HG02943 (cell line): Measurements from ENCODE around the gene PEAK1.

Experiments used
- ATAC-seq: cut with Tn5 transposase; IDR thresholded peaks from one replicate; pipeline ENCODE4 v1.9.1; 2021; ENCODE audit warnings: mild to moderate bottlenecking, low read depth, moderate library complexity; ENCODE audit not compliant: unreplicated experiment

PEAK1 gene

DNA sequence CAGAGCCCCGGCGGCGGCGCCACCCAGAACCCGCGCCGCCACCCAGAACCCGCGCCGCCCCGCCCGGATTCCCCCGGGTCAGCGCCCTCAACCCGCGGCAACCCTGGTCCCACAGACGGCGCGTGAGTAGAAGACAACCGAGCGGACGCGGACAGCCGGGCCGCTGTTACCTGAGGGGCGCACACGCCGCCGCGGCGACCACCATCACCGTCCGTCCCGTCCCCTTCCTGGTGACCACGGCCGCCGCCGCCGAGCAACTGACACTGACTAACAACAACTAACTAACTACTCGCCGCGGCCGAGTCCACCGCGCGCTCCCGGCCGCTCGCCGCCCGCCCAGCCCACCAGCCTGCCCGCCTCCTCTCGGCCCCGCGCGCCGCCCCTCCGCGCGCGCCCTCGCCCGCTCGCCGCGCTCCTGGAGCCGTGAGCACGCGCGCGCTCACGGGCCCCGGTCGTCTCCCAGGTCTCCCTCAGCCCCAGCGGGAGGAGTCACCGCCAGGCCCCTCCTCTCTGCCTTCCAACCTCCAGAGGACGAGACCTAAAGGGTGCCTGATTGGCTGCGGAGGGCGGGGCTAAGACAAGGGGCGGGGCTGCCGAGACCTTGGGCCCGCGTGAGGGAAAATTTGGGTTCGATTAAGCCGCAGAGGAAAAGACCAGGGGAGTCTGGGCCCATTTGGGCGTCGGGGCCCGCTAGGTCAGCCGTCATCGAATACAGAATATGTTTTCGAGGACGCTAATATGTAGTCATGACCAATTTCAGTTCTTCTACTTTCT lies at the start of gene PEAK1:
Gene PEAK1, minus strand, starts transcription at position 269 of the 774 bp plus-strand sequence. CDS start 238,178 bp downstream, outside the sequence.
- ATAC-seq: peak; percentile 84

DNA sequence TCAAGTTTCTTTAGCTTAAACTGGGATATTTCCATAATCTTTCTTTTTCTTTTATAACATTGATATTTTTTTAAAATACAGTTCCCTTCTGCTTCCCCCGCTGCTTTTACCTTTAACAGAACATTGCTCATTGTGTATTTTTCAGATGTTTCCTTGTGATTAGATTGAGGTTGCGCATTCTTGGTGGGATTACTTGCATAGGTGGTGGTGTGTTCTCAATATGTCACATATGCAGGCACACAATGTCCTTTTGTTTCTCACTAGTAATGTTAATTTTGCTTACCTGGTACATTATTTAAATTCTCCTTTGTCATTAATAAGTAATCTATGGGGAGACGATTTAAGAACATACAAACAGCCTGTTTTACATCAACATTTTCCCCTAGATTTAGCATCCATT lies 49.0 kb upstream of the PEAK1 start:
- no peak for ATAC-seq

DNA sequence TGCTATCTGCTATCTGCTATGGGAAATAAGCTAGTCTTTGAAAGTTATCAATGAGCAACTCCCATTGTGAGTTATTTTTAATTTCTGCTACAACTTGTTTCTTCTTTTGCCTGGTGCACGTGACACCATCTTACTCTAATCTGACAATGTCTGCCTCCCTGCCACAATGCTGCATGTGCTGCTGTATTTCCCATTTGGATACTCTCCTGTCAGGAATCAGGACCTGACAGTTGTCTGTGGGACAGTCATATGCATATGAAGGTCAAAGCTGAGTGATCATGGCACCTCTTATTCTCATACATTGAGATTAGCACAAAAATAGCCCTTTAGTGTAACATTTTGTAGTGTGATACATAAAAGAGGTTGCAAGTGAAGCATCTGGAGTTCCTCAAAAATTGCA lies 46.6 kb upstream of the PEAK1 start:
- ATAC-seq: no peak

GRCh38 chr15:77464129-77464865 lies 44.4 kb upstream of the PEAK1 start:
- ATAC-seq: no peak

GRCh38 chr15:77461486-77461885 lies 41.6 kb upstream of the PEAK1 start:
- ATAC-seq: no peak

- no peak for ATAC-seq
Measured at GRCh38 chr15:77459031-77459430, 39.1 kb upstream of the PEAK1 start.

DNA sequence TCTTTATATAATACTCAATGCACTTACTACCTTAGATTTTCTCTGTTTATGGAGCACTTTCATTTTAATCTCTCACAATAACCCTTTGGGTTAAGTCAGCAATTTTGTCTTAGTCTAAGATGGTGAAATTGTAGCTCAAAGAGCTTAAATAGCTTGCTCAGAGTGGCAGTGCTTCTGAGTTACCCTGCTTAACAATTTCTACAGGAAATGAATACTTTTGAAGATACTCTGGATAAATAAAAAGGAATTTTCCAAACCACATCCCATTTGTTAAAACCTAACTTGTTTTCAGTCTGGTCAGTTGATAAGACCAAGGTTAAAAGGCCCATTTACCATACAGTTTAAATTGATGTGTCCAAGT lies 38.0 kb upstream of the PEAK1 start:
- ATAC-seq: no peak

- no peak for ATAC-seq
Measured at GRCh38 chr15:77457191-77457904, 37.4 kb upstream of the PEAK1 start.

DNA sequence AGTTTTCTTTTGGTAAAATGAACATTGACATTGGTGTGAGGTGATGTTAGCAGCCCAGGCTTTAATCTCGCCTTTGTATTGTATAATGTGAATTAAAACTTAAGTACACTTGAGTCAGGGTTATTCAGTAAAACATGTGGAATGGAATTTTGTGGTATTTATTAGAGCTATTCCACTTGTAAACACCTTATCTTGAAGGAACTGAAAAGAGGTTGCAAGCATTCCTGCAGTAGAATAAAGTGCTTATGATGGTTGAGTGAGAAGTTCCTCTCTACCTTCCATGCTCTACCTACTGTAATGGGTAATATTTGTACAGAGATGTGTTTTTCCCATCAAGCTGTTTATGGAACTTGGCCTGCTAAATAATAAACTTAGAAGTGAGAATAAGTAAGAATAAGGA lies 36.8 kb upstream of the PEAK1 start:
- no peak for ATAC-seq

GRCh38 chr15:77455696-77456321 lies 35.9 kb upstream of the PEAK1 start:
- ATAC-seq: no peak

DNA sequence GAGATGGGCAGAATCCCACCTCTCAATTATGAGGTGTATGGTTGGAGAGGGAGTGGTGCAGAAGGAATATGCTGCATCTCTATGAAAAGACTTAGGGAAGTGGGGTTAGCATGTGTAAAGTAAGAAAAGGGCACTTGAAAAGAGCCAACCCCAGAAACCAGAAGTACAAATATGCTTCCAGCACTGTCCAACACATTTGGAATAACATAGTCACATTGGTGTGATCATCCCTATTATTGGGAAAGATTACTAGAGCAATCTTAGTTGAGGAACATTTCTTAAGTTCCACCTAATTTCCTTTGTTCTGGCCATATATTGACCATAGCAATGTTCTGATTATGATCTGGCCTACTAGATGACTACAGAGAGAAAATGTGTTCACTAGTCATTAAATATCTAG lies 35.0 kb upstream of the PEAK1 start:
- no peak for ATAC-seq

GRCh38 chr15:77454265-77454664 lies 34.4 kb upstream of the PEAK1 start:
- no peak for ATAC-seq

DNA sequence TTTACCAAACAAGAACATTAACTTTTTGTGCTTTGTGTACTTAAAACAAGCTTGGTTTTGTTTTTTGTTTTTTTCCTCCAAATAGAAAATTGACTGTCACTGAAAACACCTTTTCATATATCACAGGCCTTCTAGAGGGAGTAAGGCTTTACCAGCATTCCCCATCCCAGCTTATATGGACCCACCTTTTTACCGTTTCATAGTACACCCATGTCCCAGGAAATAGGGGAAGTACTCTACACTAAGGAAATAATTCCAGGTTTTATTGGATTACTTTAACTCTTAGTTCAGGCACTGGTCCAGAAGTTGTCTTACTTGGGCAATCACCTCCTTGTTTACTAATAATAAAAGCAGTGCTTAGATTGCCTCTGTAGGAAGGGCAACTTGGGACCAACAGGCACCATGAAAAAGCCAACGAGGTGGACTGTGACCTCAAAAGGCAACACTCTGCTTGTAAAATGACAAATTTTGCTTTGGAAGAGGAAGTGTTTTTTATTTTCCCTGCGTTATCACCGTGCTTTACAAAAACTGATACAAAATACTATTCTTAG lies 27.0 kb upstream of the PEAK1 start:
- ATAC-seq: no peak

DNA sequence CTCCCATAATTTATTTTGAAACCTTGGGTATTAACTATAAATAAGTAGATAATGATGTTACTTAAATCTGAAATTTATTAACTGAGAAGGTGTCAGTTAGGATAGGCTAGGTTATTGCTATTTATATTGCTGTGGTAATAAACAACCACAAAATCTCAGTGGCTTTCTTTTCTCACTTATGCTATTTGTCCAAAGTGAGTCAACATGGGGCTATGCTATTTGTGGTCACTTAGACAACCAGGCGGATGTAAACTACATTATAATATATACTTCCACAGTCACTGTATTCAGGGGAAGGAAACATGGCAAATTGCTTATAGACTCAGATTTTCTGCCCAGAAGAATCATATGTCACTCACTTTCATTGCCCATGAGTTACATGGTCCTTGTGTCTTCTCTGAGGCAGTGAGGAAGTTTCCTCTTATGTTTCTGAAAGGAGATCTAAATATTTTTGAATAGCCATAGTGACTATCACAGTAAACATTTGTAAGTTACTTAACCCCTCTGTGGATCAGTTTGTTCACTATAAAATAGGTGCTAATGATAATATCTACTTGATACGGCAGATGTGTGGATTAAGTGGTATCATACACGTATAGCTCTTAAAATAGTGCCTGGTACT lies 20.6 kb upstream of the PEAK1 start:
- peak; percentile 68 for ATAC-seq

DNA sequence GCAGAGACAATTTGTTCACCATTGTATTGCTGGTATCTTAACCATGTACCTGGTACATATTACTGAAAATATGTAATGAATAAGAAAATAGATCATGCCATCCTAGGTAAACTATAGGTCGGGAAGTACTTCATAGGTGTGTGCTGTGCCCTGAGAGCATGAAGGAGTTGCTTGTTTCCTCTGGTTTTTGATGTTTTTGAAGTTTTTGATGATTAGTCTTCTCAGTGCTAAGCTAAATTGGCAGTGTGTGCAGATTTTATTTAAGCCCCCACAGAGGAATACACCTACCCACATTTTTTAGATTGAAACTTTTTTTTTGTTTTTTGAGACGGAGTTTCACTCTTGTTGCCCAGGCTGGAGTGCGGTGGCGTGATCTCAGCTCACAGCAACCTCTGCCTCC lies 17.4 kb upstream of the PEAK1 start:
- ATAC-seq: no peak

DNA sequence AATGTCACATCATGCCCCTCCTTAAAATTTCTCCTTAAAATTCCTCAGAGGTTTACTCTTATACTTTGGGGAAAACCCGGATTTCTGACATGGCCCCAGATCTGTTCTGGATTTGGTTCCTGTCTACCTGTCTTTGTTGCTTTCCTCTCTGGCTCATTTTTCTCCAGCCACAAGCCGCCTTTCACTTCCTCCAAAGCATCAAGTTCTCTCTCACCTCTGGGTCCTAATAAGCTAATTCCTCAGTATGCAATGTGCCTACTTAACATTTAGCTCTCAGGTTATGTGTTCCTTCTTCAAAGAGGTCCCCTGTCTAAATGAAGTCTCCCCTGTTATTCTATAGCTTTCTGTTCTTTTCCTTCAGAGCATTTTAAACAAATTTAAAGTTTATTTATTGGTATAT lies 16.9 kb upstream of the PEAK1 start:
- ATAC-seq: no peak

DNA sequence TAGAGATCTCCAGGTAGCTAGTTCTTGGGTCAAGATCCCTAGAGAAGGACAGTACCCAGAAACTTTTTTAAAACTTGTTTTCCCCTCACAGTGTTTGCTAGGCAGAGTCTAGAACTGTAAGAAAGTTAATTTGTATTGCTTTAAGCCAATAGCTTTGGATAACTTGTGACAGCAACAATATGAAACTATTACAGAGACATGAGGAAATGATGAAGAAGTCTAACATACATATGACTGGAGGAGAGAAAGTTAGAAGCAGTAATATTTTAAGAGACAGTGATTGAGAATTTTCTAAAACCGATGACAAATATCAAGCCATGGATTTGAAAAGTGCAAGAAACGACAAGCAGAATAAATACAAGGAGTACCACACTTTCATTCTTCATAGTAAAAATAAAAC lies 10.7 kb upstream of the PEAK1 start:
- ATAC-seq: no peak

DNA sequence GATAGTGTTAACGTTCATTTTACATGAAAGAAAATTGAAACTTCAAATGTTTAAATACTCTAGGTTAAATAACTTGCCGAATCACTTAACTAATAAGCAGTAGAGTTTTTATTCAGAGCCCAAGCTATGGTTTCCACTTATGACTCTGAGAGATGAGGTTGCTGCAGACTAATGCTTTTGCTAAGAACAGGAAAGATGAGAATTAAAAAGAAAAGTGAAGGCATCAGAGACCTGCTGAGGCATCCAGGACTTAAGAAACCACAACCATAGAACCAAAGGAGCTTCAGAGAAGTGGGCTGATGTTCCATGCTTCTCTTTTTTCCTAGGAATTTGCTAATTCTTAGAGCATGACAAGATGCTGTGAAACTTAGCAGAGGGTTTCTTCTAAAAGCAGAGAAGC lies 10.3 kb upstream of the PEAK1 start:
- ATAC-seq: no peak

- no peak for ATAC-seq
Measured at GRCh38 chr15:77426871-77427270, 7.0 kb upstream of the PEAK1 start.

DNA sequence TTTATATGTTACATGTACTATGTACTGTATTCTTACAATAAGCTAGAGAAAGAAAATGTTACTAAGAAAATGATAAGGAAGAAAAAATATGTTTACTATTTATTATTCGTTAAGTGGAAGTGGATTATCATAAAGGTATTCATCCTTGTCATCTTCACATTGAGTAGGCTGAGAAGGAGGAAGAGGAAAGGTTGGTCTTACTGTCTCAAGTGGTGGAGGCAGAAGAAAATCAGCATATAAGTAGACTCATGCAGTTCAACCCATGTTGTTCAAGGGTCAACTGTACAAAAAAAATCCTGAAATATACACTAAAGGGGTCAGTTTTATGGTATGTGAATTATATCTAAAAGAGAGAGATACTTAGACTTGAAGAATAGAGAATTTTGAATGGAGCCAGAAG lies 6.5 kb upstream of the PEAK1 start:
- ATAC-seq: no peak
